ENCODE results near the gene SLC16A13. TPM values are rescaled to one million over a fixed set of nuclear protein-coding genes. Genes with fewer than 3 reads are reported as not detected.
"Not testable (repeated sequence)": the region's sequence is repeated elsewhere in the genome, so short reads cannot be mapped to it uniquely, and the experiment has no call there.

SLC16A13 gene
- polyA plus RNA-seq, 2 donors: 4.8 TPM

DNA sequence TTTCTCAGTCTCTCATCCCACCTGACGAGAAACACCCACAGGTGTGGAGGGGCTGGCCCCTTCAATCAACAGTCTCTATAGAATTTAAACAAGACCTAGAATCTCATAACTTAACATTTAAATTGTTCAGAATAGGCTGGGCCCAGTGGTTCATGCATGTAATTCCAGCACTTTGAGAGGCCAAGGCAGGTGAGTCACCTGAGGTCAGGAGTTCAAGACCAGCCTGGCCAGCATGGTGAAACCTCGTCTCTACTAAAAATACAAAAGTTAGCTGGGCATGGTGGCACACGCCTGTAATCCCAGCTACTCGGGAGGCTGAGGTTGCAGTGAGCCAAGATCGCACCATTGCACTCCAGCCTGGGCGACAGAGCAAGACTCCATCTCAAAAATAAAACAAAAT is 53.8 kb downstream of the SLC16A13 start:
- WGBS, 2 donors: 79 to 86% methylated on average over 6 of the region's 6 CpGs
- not testable (repeated sequence) for H3K27me3 ChIP-seq (ENCODE audit: control insufficient read depth in 1 of 2, insufficient read depth in 2 of 2, low read length in 2 of 2); H3K9me3 ChIP-seq (ENCODE audit: control insufficient read depth in 2 of 2, insufficient read depth in 1 of 2, low read depth in 1 of 2, low read length in 1 of 2); H3K4me1 ChIP-seq (ENCODE audit: control insufficient read depth in 2 of 2, insufficient read depth in 2 of 2, low read length in 1 of 2); H3K36me3 ChIP-seq (ENCODE audit: control insufficient read depth in 2 of 2, insufficient read depth in 2 of 2, low read length in 1 of 2); H3K4me3 ChIP-seq (ENCODE audit: low read depth in 1 of 2, low read length in 2 of 2); H3K27ac ChIP-seq (ENCODE audit: low read depth in 2 of 2, low read length in 1 of 2)

Other genes starting within 250 kb of the SLC16A13 start
- not detected for gene TEKT1, start 204.3 kb upstream of the SLC16A13 start, polyA plus RNA-seq
- gene ALOX12, start 40.0 kb upstream of the SLC16A13 start, polyA plus RNA-seq: 10 to 100 TPM; 54.4 to 66.5 TPM
- 100 to 1,000 TPM; 216 to 253 TPM for gene RNASEK, start 23.4 kb upstream of the SLC16A13 start, polyA plus RNA-seq
- 1 to 10 TPM; 1.5 to 1.8 TPM for gene BCL6B, start 13.0 kb upstream of the SLC16A13 start, polyA plus RNA-seq
- gene SLC16A11, start 8.1 kb downstream of the SLC16A13 start, polyA plus RNA-seq: 1 to 10 TPM; 1.9 to 2.3 TPM
- 1 to 10 TPM; 1.7 to 6.0 TPM for gene CLEC10A, start 44.2 kb downstream of the SLC16A13 start, polyA plus RNA-seq
- gene ASGR2, start 78.8 kb downstream of the SLC16A13 start, polyA plus RNA-seq: under 1 TPM; 0.24 to 1.00 TPM
- gene ASGR1, start 143.4 kb downstream of the SLC16A13 start, polyA plus RNA-seq: 1 to 10 TPM in 1 of 2 donors, under 1 TPM in 1; 0.84 to 2.0 TPM
- gene DLG4, start 183.8 kb downstream of the SLC16A13 start, polyA plus RNA-seq: 10 to 100 TPM in 1 of 2 donors, 1 to 10 TPM in 1; 3.2 to 11.8 TPM
- 100 to 1,000 TPM; 484 to 979 TPM for gene ACADVL, start 183.9 kb downstream of the SLC16A13 start, polyA plus RNA-seq
- 10 to 100 TPM; 20.8 to 32.2 TPM for gene DVL2, start 198.5 kb downstream of the SLC16A13 start, polyA plus RNA-seq
- 10 to 100 TPM; 22.4 to 29.6 TPM for gene PHF23, start 203.4 kb downstream of the SLC16A13 start, polyA plus RNA-seq
- gene GABARAP, start 206.4 kb downstream of the SLC16A13 start, polyA plus RNA-seq: 100 to 1,000 TPM; 354 to 393 TPM
- 10 to 100 TPM; 42.4 to 58.5 TPM for gene CTDNEP1, start 215.7 kb downstream of the SLC16A13 start, polyA plus RNA-seq
- 10 to 100 TPM; 14.7 to 39.0 TPM for gene ELP5, start 216.2 kb downstream of the SLC16A13 start, polyA plus RNA-seq
- gene CLDN7, start 226.5 kb downstream of the SLC16A13 start, polyA plus RNA-seq: 100 to 1,000 TPM; 271 to 275 TPM
- gene SLC2A4, start 245.7 kb downstream of the SLC16A13 start, polyA plus RNA-seq: 1 to 10 TPM; 5.4 to 7.6 TPM